Smooth muscle cell (in vitro differentiated cells): ENCODE data around the gene DGKB. TPM values are rescaled to one million over a fixed set of nuclear protein-coding genes. Genes with fewer than 3 reads are reported as not detected.

Experiments used
- DNase-seq: peaks from one replicate; lab custom pipeline; 2025; ENCODE audit not compliant: unreplicated experiment; lab: John Stamatoyannopoulos, UW
- H2AFZ ChIP-seq: fragments of 200-600 bp; sonication (generic); 2 replicates; pipeline ENCODE4 v1.6.0; 2016; ENCODE audit warnings: antibody characterized with exemption, low read depth, mild to moderate bottlenecking
- H3F3A ChIP-seq: fragments of 200-600 bp; sonication (generic); 2 replicates; pipeline ENCODE4 v1.6.0; 2017; ENCODE audit warnings: antibody characterized with exemption, low read depth
- H3K27ac ChIP-seq: fragments of 200-600 bp; sonication (generic); 2 replicates; pipeline ENCODE4 v1.5.1; 2016; ENCODE audit warnings: low read depth, mild to moderate bottlenecking
- H3K27me3 ChIP-seq: fragments of 200-600 bp; sonication (generic); 2 replicates; pipeline ENCODE4 v1.6.1; 2016; ENCODE audit warnings: low read depth, mild to moderate bottlenecking
- H3K36me3 ChIP-seq: fragments of 200-600 bp; sonication (generic); 2 replicates; pipeline ENCODE4 v1.5.1; 2016; ENCODE audit warnings: low read depth
- H3K4me1 ChIP-seq: fragments of 200-600 bp; sonication (generic); 2 replicates; pipeline ENCODE4 v1.5.1; 2016; ENCODE audit warnings: low read depth
- H3K4me2 ChIP-seq: fragments of 200-600 bp; sonication (generic); 2 replicates; pipeline ENCODE4 v1.6.0; 2016; ENCODE audit warnings: mild to moderate bottlenecking
- H3K4me3 ChIP-seq: fragments of 200-600 bp; sonication (generic); 2 replicates; pipeline ENCODE4 v1.5.1; 2016; ENCODE audit warnings: mild to moderate bottlenecking
- H3K79me2 ChIP-seq: fragments of 200-600 bp; sonication (generic); 2 replicates; pipeline ENCODE4 v1.6.0; 2016; ENCODE audit warnings: low read depth, mild to moderate bottlenecking
- H3K9ac ChIP-seq: fragments of 200-600 bp; sonication (generic); 2 replicates; pipeline ENCODE4 v1.6.0; 2016; ENCODE audit warnings: low read depth
- H3K9me3 ChIP-seq: fragments of 200-600 bp; sonication (generic); replicated peaks from 2 replicates; pipeline ENCODE4 v1.5.1; 2016; ENCODE audit warnings: low read depth
- H4K20me1 ChIP-seq: fragments of 200-600 bp; sonication (generic); 2 replicates; pipeline ENCODE4 v1.6.0; 2016; ENCODE audit warnings: low read depth
- CTCF ChIP-seq: fragments of 200-600 bp; sonication (generic); IDR thresholded peaks from 2 replicates; pipeline ENCODE4 v1.5.1; 2017; ENCODE audit warnings: borderline replicate concordance, mild to moderate bottlenecking, antibody characterized with exemption; ENCODE audit not compliant: insufficient read depth, poor library complexity, severe bottlenecking
- WGBS: methylation state at CpG from one replicate; pipeline ENCODE4 v1.1.7; 2016; ENCODE audit warnings: low lambda C conversion rate; 5-methylcytosine and 5-hydroxymethylcytosine counted together
- polyA plus RNA-seq: library from polyadenylated mRNA; unstranded; fragments of >200 nt; fragmentation: Nextera tagmentation; extraction: Ambion mirVana; gene quantifications from 2 replicates; pipeline ENCODE4 v1.2.1, GENCODE V29; 2016
- total RNA-seq: library from RNA; depleted of rRNA; stranded (reverse); fragments of >200 nt; gene quantifications from 2 replicates; pipeline ENCODE4 v1.2.3, GENCODE V29; 2014

The DGKB gene
- total and polyA plus RNA-seq, 2 experiments from 2014 or later: not detected

- 38% methylated on average over 5 of the region's 5 CpGs for WGBS
- no peak for DNase-seq
These were observed 34.0 kb upstream of the DGKB start for GRCh38 chr7:14936554-14936953.

GRCh38 chr7:14934839-14935238 lies 32.3 kb upstream of the DGKB start:
- H3K4me3 ChIP-seq: no peak overlapping the region
- H3K4me2 ChIP-seq: no peak overlapping the region
- no peaks in the 10 kb centered on the region for H3F3A ChIP-seq
- no peaks in the 10 kb centered on the region for H3K9me3 ChIP-seq
- 89% methylated on average over 3 of the region's 3 CpGs for WGBS
- H3K79me2 ChIP-seq: no peaks in the 10 kb centered on the region
- H3K36me3 ChIP-seq: no peaks in the 10 kb centered on the region
- no peak for DNase-seq
- H3K27me3 ChIP-seq: no peaks in the 10 kb centered on the region
- TF ChIP-seq CTCF: no peak
- H2AFZ ChIP-seq: no peak overlapping the region
- H3K9ac ChIP-seq: no peak overlapping the region
- no peak overlapping the region for H3K27ac ChIP-seq
- H3K4me1 ChIP-seq: no peaks in the 10 kb centered on the region
- H4K20me1 ChIP-seq: no peaks in the 10 kb centered on the region

More at GRCh38 chr7:14936554-14936953, 34.0 kb upstream of the DGKB start:
- H3K9ac ChIP-seq: no peak overlapping the region
- no peaks in the 10 kb centered on the region for H3K27me3 ChIP-seq
- TF ChIP-seq CTCF: no peak
- no peak overlapping the region for H3K4me3 ChIP-seq
- H3K79me2 ChIP-seq: no peaks in the 10 kb centered on the region
- H3F3A ChIP-seq: no peaks in the 10 kb centered on the region
- no peaks in the 10 kb centered on the region for H3K4me1 ChIP-seq
- no peaks in the 10 kb centered on the region for H3K36me3 ChIP-seq
- no peak overlapping the region for H2AFZ ChIP-seq
- no peak overlapping the region for H3K4me2 ChIP-seq
- H3K27ac ChIP-seq: no peak overlapping the region
- no peaks in the 10 kb centered on the region for H4K20me1 ChIP-seq
- no peaks in the 10 kb centered on the region for H3K9me3 ChIP-seq

- DNase-seq: no peak
- H3F3A ChIP-seq: no peaks in the 10 kb centered on the region
- no peaks in the 10 kb centered on the region for H3K27me3 ChIP-seq
- no peak overlapping the region for H3K4me2 ChIP-seq
- no peak for TF ChIP-seq CTCF
- no peaks in the 10 kb centered on the region for H3K79me2 ChIP-seq
- no peak overlapping the region for H3K27ac ChIP-seq
- no peaks in the 10 kb centered on the region for H3K9me3 ChIP-seq
- no peak overlapping the region for H3K4me3 ChIP-seq
- H3K4me1 ChIP-seq: no peaks in the 10 kb centered on the region
- H3K9ac ChIP-seq: no peak overlapping the region
- no peaks in the 10 kb centered on the region for H3K36me3 ChIP-seq
- no peak overlapping the region for H2AFZ ChIP-seq
- 97% methylated on average over 4 of the region's 4 CpGs for whole genome bisulfite sequencing
- no peaks in the 10 kb centered on the region for H4K20me1 ChIP-seq
These were observed 29.1 kb upstream of the DGKB start for GRCh38 chr7:14931511-14932215.

GRCh38 chr7:14924398-14924797 lies 21.8 kb upstream of the DGKB start:
- WGBS: 82% methylated on average over 1 of the region's 1 CpG
- no peaks in the 10 kb centered on the region for H3K79me2 ChIP-seq
- H2AFZ ChIP-seq: no peak overlapping the region
- H3K9ac ChIP-seq: no peak overlapping the region
- H3K4me2 ChIP-seq: no peak overlapping the region
- no peaks in the 10 kb centered on the region for H3K4me1 ChIP-seq
- H3K9me3 ChIP-seq: no peaks in the 10 kb centered on the region
- no peaks in the 10 kb centered on the region for H3K27me3 ChIP-seq
- no peaks in the 10 kb centered on the region for H3F3A ChIP-seq
- no peak for TF ChIP-seq CTCF
- no peaks in the 10 kb centered on the region for H4K20me1 ChIP-seq
- no peak overlapping the region for H3K4me3 ChIP-seq
- no peak for DNase-seq
- no peaks in the 10 kb centered on the region for H3K36me3 ChIP-seq
- H3K27ac ChIP-seq: no peak overlapping the region
